Suprapubic skin (tissue), 3 donors: ENCODE data around the gene FMN1.

Source experiments
- EP300 ChIP-seq: sonication (generic); formaldehyde crosslinking; IDR thresholded peaks from one replicate; pipeline ENCODE4 v1.6.1; 2017; ENCODE audit warnings: antibody characterized with exemption
- TF ChIP-seq, protein P1 (sequence below), 2 donors: fragments of 200-600 bp in 1 of 2; fragments of 450-650 bp in 1 of 2; sonication (generic) in 1 of 2; IDR thresholded peaks; one replicate each; pipeline ENCODE4 v1.5.1; 2016 to 2019; ENCODE audit warnings: antibody characterized with exemption in 2 of 2, mild to moderate bottlenecking in 1 of 2, moderate library complexity in 1 of 2

- TF ChIP-seq, protein P1, sequence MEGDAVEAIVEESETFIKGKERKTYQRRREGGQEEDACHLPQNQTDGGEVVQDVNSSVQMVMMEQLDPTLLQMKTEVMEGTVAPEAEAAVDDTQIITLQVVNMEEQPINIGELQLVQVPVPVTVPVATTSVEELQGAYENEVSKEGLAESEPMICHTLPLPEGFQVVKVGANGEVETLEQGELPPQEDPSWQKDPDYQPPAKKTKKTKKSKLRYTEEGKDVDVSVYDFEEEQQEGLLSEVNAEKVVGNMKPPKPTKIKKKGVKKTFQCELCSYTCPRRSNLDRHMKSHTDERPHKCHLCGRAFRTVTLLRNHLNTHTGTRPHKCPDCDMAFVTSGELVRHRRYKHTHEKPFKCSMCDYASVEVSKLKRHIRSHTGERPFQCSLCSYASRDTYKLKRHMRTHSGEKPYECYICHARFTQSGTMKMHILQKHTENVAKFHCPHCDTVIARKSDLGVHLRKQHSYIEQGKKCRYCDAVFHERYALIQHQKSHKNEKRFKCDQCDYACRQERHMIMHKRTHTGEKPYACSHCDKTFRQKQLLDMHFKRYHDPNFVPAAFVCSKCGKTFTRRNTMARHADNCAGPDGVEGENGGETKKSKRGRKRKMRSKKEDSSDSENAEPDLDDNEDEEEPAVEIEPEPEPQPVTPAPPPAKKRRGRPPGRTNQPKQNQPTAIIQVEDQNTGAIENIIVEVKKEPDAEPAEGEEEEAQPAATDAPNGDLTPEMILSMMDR (IDR thresholded peaks at IDR 0.05): no peak
- no peak for TF ChIP-seq EP300
Observed at GRCh38 chr15:33005582-33005981, 188.9 kb downstream of the FMN1 start.
